ENCODE measurements around the gene SLC35F6.
A peak's percentile ranks its signal among the peaks of the same experiment; 100 is the strongest.
"Not testable (repeated sequence)": the region's sequence is repeated elsewhere in the genome, so short reads cannot be mapped to it uniquely, and the experiment has no call there.

The SLC35F6 gene

GRCh38 chr2:26756337-26756736 lies 7.7 kb upstream of the SLC35F6 start:
- DNase-seq (ENCODE audit: low spot score): no peak

- no peak for DNase-seq (ENCODE audit: low spot score)
Measured at GRCh38 chr2:26757873-26758789, 6.0 kb upstream of the SLC35F6 start.

GRCh38 chr2:26758790-26759321 lies 5.2 kb upstream of the SLC35F6 start:
- no peak for DNase-seq (ENCODE audit: low spot score)

GRCh38 chr2:26759845-26760244 lies 4.2 kb upstream of the SLC35F6 start:
- no peak for DNase-seq (ENCODE audit: low spot score)

GRCh38 chr2:26760991-26761390 lies 3.1 kb upstream of the SLC35F6 start:
- DNase-seq (ENCODE audit: low spot score): not testable (repeated sequence)

GRCh38 chr2:26763019-26763418 lies 1.1 kb upstream of the SLC35F6 start:
- DNase-seq (ENCODE audit: low spot score): no peak

GRCh38 chr2:26764906-26765305 lies 822 bp downstream of the SLC35F6 start:
- DNase-seq (ENCODE audit: low spot score): no peak

GRCh38 chr2:26765475-26766200 lies 1.6 kb downstream of the SLC35F6 start:
- no peak for DNase-seq (ENCODE audit: low spot score)

- no peak for DNase-seq (ENCODE audit: low spot score)
Measured at GRCh38 chr2:26767129-26767528, 3.0 kb downstream of the SLC35F6 start.

GRCh38 chr2:26767894-26768487 lies 3.9 kb downstream of the SLC35F6 start:
- DNase-seq (ENCODE audit: low spot score): no peak

GRCh38 chr2:26768759-26769088 lies 4.6 kb downstream of the SLC35F6 start:
- no peak for DNase-seq (ENCODE audit: low spot score)

GRCh38 chr2:26769089-26769761 lies 5.1 kb downstream of the SLC35F6 start:
- no peak for DNase-seq (ENCODE audit: low spot score)

- DNase-seq (ENCODE audit: low spot score): no peak
Measured at GRCh38 chr2:26770986-26771586, 7.0 kb downstream of the SLC35F6 start.

GRCh38 chr2:26772064-26773001 lies 8.2 kb downstream of the SLC35F6 start:
- peak; percentile 43 for DNase-seq (ENCODE audit: low spot score)

- DNase-seq (ENCODE audit: low spot score): no peak
Measured at GRCh38 chr2:26776195-26776800, 12.2 kb downstream of the SLC35F6 start.

GRCh38 chr2:26778098-26778497 lies 14.0 kb downstream of the SLC35F6 start:
- DNase-seq (ENCODE audit: low spot score): no peak

- DNase-seq (ENCODE audit: low spot score): no peak
Measured at GRCh38 chr2:26778507-26778906, 14.4 kb downstream of the SLC35F6 start.

- no peak for DNase-seq (ENCODE audit: low spot score)
Measured at GRCh38 chr2:26780203-26780760, 16.2 kb downstream of the SLC35F6 start.

GRCh38 chr2:26782876-26783704 lies 19.0 kb downstream of the SLC35F6 start:
- no peak for DNase-seq (ENCODE audit: low spot score)
